Left ventricle myocardium inferior (tissue), 1 donor: ENCODE results near the gene SH3TC2. TPM values are rescaled to one million over a fixed set of nuclear protein-coding genes. Genes with fewer than 3 reads are reported as not detected.

Experiments used
- DNase-seq: peaks from one replicate; pipeline ENCODE4 v3.0.0-alpha.2; 2020
- H3K27ac ChIP-seq: fragments of 200-600 bp; replicated peaks from 2 replicates; pipeline ENCODE4 v1.8.0; 2021
- H3K27me3 ChIP-seq: fragments of 200-600 bp; 2 replicates; pipeline ENCODE4 v1.8.0; 2021; ENCODE audit warnings: low read depth
- H3K36me3 ChIP-seq: fragments of 200-600 bp; 2 replicates; pipeline ENCODE4 v1.8.0; 2021
- H3K4me1 ChIP-seq: fragments of 200-600 bp; 2 replicates; pipeline ENCODE4 v1.8.0; 2021
- H3K4me3 ChIP-seq: fragments of 200-600 bp; 2 replicates; pipeline ENCODE4 v1.8.0; 2021; ENCODE audit warnings: mild to moderate bottlenecking, moderate library complexity
- H3K9me3 ChIP-seq: fragments of 200-600 bp; replicated peaks from 2 replicates; pipeline ENCODE4 v1.8.0; 2021
- intact Hi-C: fragments of 100-400 bp; cut with micrococcal nuclease; formaldehyde crosslinking; loops from one replicate; pipeline ENCODE4 v1.11.0; 2022
- total RNA-seq: library from RNA; stranded (reverse); fragmentation: NEBNext Ultra II Directional; extraction: Animal tissue kit (Norgen Biotek cat#: 25700); gene quantifications from one replicate; pipeline ENCODE4 v1.2.1, GENCODE V29; 2021
- TF ChIP-seq, protein P1 (sequence below): fragments of 200-600 bp; IDR thresholded peaks from 2 replicates; pipeline ENCODE4 v1.8.0; 2021; ENCODE audit warnings: antibody characterized with exemption, mild to moderate bottlenecking, borderline replicate concordance
- donor health status: DM: no; HTN: yes; CAD: no; lungs with severe emphysema.

The SH3TC2 gene
- total RNA-seq, 1 donor from 2014 or later = 9.4 TPM

DNA sequence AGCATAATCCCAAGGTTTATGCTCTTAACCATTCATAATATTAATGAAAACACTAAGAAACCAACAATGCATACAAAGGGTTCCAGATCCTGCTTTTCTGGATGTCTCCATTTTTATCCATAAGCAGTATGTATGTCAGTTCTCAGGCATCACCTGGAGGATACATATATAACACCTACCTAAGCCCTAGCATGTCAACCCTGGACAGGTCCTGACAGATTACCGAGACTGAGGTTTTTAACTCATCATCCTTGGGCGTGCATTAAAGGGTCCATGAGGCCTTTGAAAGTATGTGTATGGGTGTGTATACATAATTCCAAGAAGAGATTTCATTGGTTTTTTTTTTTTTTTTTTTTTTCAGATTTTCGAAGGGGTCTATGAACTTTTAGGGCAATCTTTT is 70.6 kb downstream of the SH3TC2 start:
- DNase-seq = no peak
- H3K27ac ChIP-seq = no peak overlapping the region
- H3K4me1 ChIP-seq = peaks cover 7% of the 10 kb centered on the region
- H3K36me3 ChIP-seq = no peaks in the 10 kb centered on the region
- no peak overlapping the region for H3K4me3 ChIP-seq
- intact Hi-C loops = no loop called here
- H3K27me3 ChIP-seq = no peaks in the 10 kb centered on the region
- TF ChIP-seq, protein P1, sequence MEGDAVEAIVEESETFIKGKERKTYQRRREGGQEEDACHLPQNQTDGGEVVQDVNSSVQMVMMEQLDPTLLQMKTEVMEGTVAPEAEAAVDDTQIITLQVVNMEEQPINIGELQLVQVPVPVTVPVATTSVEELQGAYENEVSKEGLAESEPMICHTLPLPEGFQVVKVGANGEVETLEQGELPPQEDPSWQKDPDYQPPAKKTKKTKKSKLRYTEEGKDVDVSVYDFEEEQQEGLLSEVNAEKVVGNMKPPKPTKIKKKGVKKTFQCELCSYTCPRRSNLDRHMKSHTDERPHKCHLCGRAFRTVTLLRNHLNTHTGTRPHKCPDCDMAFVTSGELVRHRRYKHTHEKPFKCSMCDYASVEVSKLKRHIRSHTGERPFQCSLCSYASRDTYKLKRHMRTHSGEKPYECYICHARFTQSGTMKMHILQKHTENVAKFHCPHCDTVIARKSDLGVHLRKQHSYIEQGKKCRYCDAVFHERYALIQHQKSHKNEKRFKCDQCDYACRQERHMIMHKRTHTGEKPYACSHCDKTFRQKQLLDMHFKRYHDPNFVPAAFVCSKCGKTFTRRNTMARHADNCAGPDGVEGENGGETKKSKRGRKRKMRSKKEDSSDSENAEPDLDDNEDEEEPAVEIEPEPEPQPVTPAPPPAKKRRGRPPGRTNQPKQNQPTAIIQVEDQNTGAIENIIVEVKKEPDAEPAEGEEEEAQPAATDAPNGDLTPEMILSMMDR = no peak
- no peaks in the 10 kb centered on the region for H3K9me3 ChIP-seq

DNA sequence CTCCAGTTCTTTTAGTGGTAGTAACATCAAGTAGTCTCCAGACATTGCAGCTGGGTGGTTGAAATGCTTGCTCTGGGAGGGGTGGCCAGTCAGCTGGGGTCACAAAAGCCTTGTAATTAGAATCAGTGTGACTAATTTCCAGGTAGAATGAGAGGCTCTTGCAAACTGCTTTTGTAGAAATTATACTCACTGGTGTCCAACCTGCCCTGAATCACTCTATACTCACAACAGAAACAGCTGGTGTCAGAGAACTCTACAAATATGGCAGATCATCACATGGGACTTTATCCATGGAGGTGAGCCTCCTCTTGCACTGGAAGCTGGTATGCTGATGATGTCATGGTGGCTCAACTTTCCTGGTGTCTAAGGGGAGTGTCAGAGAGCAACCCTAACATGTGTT is 71.3 kb downstream of the SH3TC2 start:
- TF ChIP-seq, protein P1 = no peak
- DNase-seq = no peak
- Histone ChIP-seq H3K9me3 (no peaks in the 10 kb centered on the region), H3K27me3 (no peaks in the 10 kb centered on the region), H3K36me3 (no peaks in the 10 kb centered on the region), H3K4me3 (no peak overlapping the region), H3K4me1 (peaks cover 7% of the 10 kb centered on the region), H3K27ac (no peak overlapping the region)
- intact Hi-C loops = no loop called here

DNA sequence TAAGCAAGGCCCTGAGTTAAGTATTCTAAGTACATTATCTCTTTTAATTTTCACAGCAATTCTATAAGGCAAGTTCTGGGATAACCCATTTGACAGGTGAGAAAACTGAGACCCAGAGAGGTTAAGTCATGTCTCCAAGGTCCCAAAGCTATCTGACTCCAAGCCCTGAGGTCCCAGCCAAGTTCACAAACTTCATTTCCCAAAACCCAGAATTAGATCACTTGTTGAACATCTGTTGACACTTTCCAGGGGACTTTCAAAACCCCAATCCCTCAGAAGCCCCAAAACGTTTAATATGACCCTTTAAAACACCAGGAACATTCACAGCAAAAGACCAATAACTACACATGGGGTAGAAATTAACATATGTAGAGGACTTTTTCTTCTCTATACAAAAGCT is 72.0 kb downstream of the SH3TC2 start:
- intact Hi-C loops = no loop called here

DNA sequence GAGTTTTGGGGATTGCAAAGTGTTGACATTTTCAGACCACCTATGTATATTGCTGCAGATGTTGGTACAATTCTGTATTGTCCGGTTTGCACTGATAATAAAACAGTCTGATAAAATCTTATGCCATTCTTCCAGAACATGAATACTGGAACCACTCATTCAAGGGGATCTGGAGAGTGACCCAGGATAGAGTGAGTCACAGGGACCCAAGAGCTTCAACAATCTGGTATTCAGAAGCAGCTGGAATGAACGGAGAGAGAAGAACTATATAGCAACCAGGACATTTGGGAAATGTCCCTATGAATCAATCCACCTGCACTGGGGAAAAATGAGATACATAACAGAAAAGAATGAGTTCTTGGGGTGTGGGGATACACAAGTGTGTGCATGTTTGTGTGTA is 73.3 kb downstream of the SH3TC2 start:
- Histone ChIP-seq H3K27me3 (no peaks in the 10 kb centered on the region), H3K4me1 (peaks cover 7% of the 10 kb centered on the region), H3K9me3 (no peaks in the 10 kb centered on the region), H3K27ac (no peak overlapping the region), H3K4me3 (no peak overlapping the region), H3K36me3 (no peaks in the 10 kb centered on the region)
- intact Hi-C loops = no loop called here
- no peak for DNase-seq
- TF ChIP-seq, protein P1 = no peak

More for the DNA sequence above, 72.0 kb downstream of the SH3TC2 start:
- Histone ChIP-seq H3K36me3 (no peaks in the 10 kb centered on the region), H3K27ac (no peak overlapping the region), H3K4me3 (no peak overlapping the region), H3K4me1 (peaks cover 7% of the 10 kb centered on the region), H3K9me3 (no peaks in the 10 kb centered on the region), H3K27me3 (no peaks in the 10 kb centered on the region)
- TF ChIP-seq, protein P1 = no peak
- no peak for DNase-seq

GRCh38 chr5:148988328-148988727 is 74.5 kb downstream of the SH3TC2 start:
- Histone ChIP-seq H3K4me3 (no peak overlapping the region), H3K36me3 (no peaks in the 10 kb centered on the region), H3K27ac (no peak overlapping the region), H3K27me3 (no peaks in the 10 kb centered on the region), H3K9me3 (peaks cover 4% of the 10 kb centered on the region), H3K4me1 (peaks cover 7% of the 10 kb centered on the region)
- no peak for DNase-seq
- intact Hi-C loops = no loop called here
- TF ChIP-seq, protein P1 = no peak

DNA sequence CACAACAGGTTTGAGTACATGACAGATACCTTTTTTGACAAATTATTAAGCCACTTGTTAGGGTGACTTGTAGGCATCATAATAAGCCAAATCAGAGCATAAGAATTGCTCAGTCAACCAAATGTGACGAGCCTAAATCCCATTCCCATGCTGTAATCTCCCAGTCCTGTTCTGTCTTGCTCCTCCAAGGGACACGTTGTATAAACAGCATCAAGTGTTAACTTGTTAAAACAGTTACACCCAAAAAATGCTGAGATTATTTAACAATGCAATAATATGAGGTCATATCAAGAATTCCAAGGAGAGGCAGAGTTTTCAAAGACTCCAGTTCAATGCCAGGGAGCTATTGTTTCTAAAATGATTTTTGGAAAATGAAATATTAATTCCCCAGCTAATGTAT is 76.2 kb downstream of the SH3TC2 start:
- Histone ChIP-seq H3K27ac (no peak overlapping the region), H3K27me3 (no peaks in the 10 kb centered on the region), H3K36me3 (no peaks in the 10 kb centered on the region), H3K9me3 (peaks cover 4% of the 10 kb centered on the region), H3K4me3 (no peak overlapping the region), H3K4me1 (peaks cover 9% of the 10 kb centered on the region)
- TF ChIP-seq, protein P1 = no peak
- intact Hi-C loops = no loop called here
- no peak for DNase-seq
